ENCODE data around the gene DPF3.

DNA sequence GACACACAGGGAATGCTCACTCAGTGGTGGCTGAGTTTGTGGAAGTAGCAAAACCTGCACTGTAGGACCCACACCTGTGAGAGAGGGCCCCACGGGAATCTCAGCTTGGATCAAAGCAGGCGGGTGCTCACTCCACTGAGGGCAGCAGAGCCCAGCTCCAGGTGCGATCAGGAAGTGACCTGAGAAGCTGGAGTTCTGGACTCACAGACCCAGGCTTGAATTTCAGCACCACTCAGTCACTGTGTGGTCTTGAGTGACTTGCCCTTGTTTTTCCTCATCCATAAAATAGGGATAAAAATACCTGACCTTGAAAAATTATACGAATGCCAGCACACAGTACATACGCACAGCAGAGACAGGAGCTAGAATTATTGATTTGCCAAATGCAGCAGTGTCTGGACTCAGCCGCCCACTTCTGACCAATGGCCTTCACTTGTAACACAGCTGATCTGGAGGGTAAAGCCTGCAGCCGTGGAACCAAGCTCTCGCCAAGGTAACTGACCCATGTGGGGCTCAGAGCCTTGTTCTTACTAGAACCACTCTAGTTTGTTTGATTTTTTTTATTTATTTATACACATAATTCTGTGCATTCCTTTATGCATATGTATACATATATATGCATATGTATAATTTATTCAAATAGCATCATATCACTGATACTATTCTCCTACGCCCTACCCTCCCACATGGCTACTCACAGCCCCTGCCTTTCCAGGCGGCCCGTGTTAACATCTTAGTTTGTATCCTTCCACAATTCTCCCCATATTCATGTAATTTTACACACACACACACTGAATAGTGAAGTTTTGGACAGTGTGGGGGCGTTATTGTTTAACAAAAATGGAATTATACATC, 53.9 kb downstream of the DPF3 start:
- TF ChIP-seq YY1 (IDR thresholded peaks at IDR 0.05; ENCODE audit: insufficient read depth, insufficient read length) (no peak), ZNF274 (IDR thresholded peaks at IDR 0.05; ENCODE audit: low read depth, low read length) (no peak)
